GM19463 (cell line): ENCODE measurements around the gene PCDHGC4.

Source experiments
- ATAC-seq: cut with Tn5 transposase; IDR thresholded peaks from one replicate; pipeline ENCODE4 v1.9.1; 2021; ENCODE audit warnings: mild to moderate bottlenecking, moderate library complexity; ENCODE audit not compliant: unreplicated experiment

Gene PCDHGC4

GRCh38 chr5:141489841-141490240, 5.0 kb downstream of the PCDHGC4 start:
- ATAC-seq, result no peak

GRCh38 chr5:141490271-141490670, 5.4 kb downstream of the PCDHGC4 start:
- ATAC-seq, result no peak

GRCh38 chr5:141490771-141491170, 5.9 kb downstream of the PCDHGC4 start:
- ATAC-seq, result no peak

GRCh38 chr5:141491323-141492167, 6.7 kb downstream of the PCDHGC4 start:
- ATAC-seq, result peak; percentile 20

- peak; percentile 49 for ATAC-seq
Observed at GRCh38 chr5:141492168-141492885, 7.5 kb downstream of the PCDHGC4 start.

GRCh38 chr5:141493500-141494422, 8.9 kb downstream of the PCDHGC4 start:
- ATAC-seq, result no peak

GRCh38 chr5:141494761-141495452, 10.1 kb downstream of the PCDHGC4 start:
- no peak for ATAC-seq

GRCh38 chr5:141495453-141495811, 10.6 kb downstream of the PCDHGC4 start:
- no peak for ATAC-seq

- ATAC-seq, result no peak
Observed at GRCh38 chr5:141496038-141496437, 11.2 kb downstream of the PCDHGC4 start.

GRCh38 chr5:141501761-141502160, 16.9 kb downstream of the PCDHGC4 start:
- no peak for ATAC-seq

GRCh38 chr5:141503681-141504080, 18.9 kb downstream of the PCDHGC4 start:
- no peak for ATAC-seq

- ATAC-seq, result no peak
Observed at GRCh38 chr5:141504216-141504615, 19.4 kb downstream of the PCDHGC4 start.

- ATAC-seq, result no peak
Observed at GRCh38 chr5:141506381-141507155, 21.7 kb downstream of the PCDHGC4 start.

- peak; percentile 51 for ATAC-seq
Observed at GRCh38 chr5:141507387-141508091, 22.7 kb downstream of the PCDHGC4 start.

- ATAC-seq, result no peak
Observed at GRCh38 chr5:141508440-141508797, 23.6 kb downstream of the PCDHGC4 start.

- ATAC-seq, result peak; percentile 9
Observed at GRCh38 chr5:141508798-141509611, 24.2 kb downstream of the PCDHGC4 start.

GRCh38 chr5:141510160-141510559, 25.3 kb downstream of the PCDHGC4 start:
- ATAC-seq, result no peak

GRCh38 chr5:141510850-141511601, 26.2 kb downstream of the PCDHGC4 start:
- ATAC-seq, result peak; percentile 27
